Neuronal stem cell (in vitro differentiated cells): ENCODE measurements around the gene CPXM2.

ENCODE experiments used
- DNase-seq: peaks from one replicate; pipeline ENCODE4 v3.0.0-alpha.2; 2013; ENCODE audit warnings: low spot score
- H2AFZ ChIP-seq: one replicate; pipeline ENCODE4 v1.6.1; 2013; ENCODE audit warnings: mild to moderate bottlenecking, low read length, inconsistent platforms
- H2AK5ac ChIP-seq: 2 replicates; pipeline ENCODE4 v1.6.1; 2013; ENCODE audit warnings: low read depth, mild to moderate bottlenecking, inconsistent platforms, low read length, moderate library complexity, mixed read lengths
- H2BK120ac ChIP-seq: 2 replicates; pipeline ENCODE4 v1.6.1; 2013; ENCODE audit warnings: low read depth, mild to moderate bottlenecking, inconsistent platforms, low read length, moderate library complexity, mixed read lengths
- H2BK12ac ChIP-seq: one replicate; pipeline ENCODE4 v1.6.1; 2013; ENCODE audit warnings: low read length, inconsistent platforms
- H2BK15ac ChIP-seq: 2 replicates; pipeline ENCODE4 v1.6.1; 2013; ENCODE audit warnings: mild to moderate bottlenecking, low read length, inconsistent platforms, mixed read lengths
- H2BK5ac ChIP-seq: one replicate; pipeline ENCODE4 v1.6.1; 2013; ENCODE audit warnings: inconsistent platforms, mild to moderate bottlenecking, low read length, moderate library complexity
- H3K14ac ChIP-seq: one replicate; pipeline ENCODE4 v1.6.1; 2013; ENCODE audit warnings: low read length, inconsistent platforms
- H3K18ac ChIP-seq: 2 replicates; pipeline ENCODE4 v1.6.1; 2013; ENCODE audit warnings: low read length, inconsistent platforms
- H3K23ac ChIP-seq: 2 replicates; pipeline ENCODE4 v1.6.1; 2013; ENCODE audit warnings: low read depth, mild to moderate bottlenecking, mixed read lengths, low read length, inconsistent platforms; ENCODE audit not compliant: poor library complexity
- H3K27ac ChIP-seq: replicated peaks from 3 replicates; pipeline ENCODE4 v1.5.1; 2013; ENCODE audit warnings: low read length, inconsistent platforms
- H3K27me3 ChIP-seq, 3 experiments: 2 replicates each; pipeline ENCODE4 v1.6.1; 2013; ENCODE audit warnings: low read length in 3 of 3, mild to moderate bottlenecking in 2 of 3, inconsistent platforms in 1 of 3, low read depth in 1 of 3, mixed read lengths in 1 of 3, moderate library complexity in 1 of 3; ENCODE audit not compliant: control insufficient read depth in 3 of 3, insufficient read depth in 3 of 3
- H3K36me3 ChIP-seq, 2 donors: replicated peaks in 1 of 2; 2 replicates each; pipeline ENCODE4 v1.6.1; 2013; ENCODE audit warnings: low read length in 2 of 2; ENCODE audit not compliant: control insufficient read depth in 2 of 2, insufficient read depth in 2 of 2
- H3K4ac ChIP-seq: 2 replicates; pipeline ENCODE4 v1.6.1; 2013; ENCODE audit warnings: inconsistent platforms, mild to moderate bottlenecking, low read length, moderate library complexity
- H3K4me1 ChIP-seq, 2 donors: 1 replicate in 1 of 2; 2 replicates in 1 of 2; pipeline ENCODE4 v1.6.1; 2013; ENCODE audit warnings: low read length in 2 of 2, low read depth in 1 of 2; ENCODE audit not compliant: control insufficient read depth in 2 of 2, insufficient read depth in 1 of 2
- H3K4me2 ChIP-seq: one replicate; pipeline ENCODE4 v1.6.1; 2013; ENCODE audit warnings: mild to moderate bottlenecking, low read length, inconsistent platforms; ENCODE audit not compliant: insufficient read depth, poor library complexity, severe bottlenecking
- H3K4me3 ChIP-seq, 2 donors: 2 replicates each; pipeline ENCODE4 v1.5.1; 2013; ENCODE audit warnings: low read length in 2 of 2, mild to moderate bottlenecking in 2 of 2, inconsistent platforms in 1 of 2, moderate library complexity in 1 of 2
- H3K79me1 ChIP-seq: one replicate; pipeline ENCODE4 v1.6.1; 2013; ENCODE audit warnings: low read depth, mild to moderate bottlenecking, inconsistent platforms, low read length, moderate library complexity
- H3K9ac ChIP-seq: one replicate; pipeline ENCODE4 v1.6.1; 2013; ENCODE audit warnings: mild to moderate bottlenecking, low read depth, low read length, inconsistent platforms; ENCODE audit not compliant: poor library complexity
- H3K9me3 ChIP-seq, 2 donors: replicated peaks in 1 of 2; 2 replicates each; pipeline versions ENCODE3 to v1.6.1; 2013; ENCODE audit warnings: low read length in 2 of 2, mild to moderate bottlenecking in 2 of 2, inconsistent platforms in 1 of 2, low read depth in 1 of 2, mixed read lengths in 1 of 2, moderate library complexity in 1 of 2; ENCODE audit not compliant: control insufficient read depth in 2 of 2, insufficient read depth in 1 of 2
- H4K8ac ChIP-seq: one replicate; pipeline ENCODE4 v1.6.1; 2013; ENCODE audit warnings: low read depth, mild to moderate bottlenecking, inconsistent platforms, low read length, moderate library complexity
- H4K91ac ChIP-seq: one replicate; pipeline ENCODE4 v1.6.1; 2013; ENCODE audit warnings: low read length, low read depth, mild to moderate bottlenecking, inconsistent platforms; ENCODE audit not compliant: poor library complexity
- WGBS, 2 donors: extraction: QIAGEN DNeasy Blood & Tissue Kit; methylation state at CpG; one replicate each; pipeline ENCODE4 v1.1.7; 2013; ENCODE audit warnings: missing lambda C conversion rate in 2 of 2, mixed read lengths in 1 of 2; ENCODE audit not compliant: insufficient read length in 2 of 2, insufficient replicate concordance in 1 of 2; ENCODE audit errors: extremely low coverage in 2 of 2; 5-methylcytosine and 5-hydroxymethylcytosine counted together

Gene CPXM2

DNA sequence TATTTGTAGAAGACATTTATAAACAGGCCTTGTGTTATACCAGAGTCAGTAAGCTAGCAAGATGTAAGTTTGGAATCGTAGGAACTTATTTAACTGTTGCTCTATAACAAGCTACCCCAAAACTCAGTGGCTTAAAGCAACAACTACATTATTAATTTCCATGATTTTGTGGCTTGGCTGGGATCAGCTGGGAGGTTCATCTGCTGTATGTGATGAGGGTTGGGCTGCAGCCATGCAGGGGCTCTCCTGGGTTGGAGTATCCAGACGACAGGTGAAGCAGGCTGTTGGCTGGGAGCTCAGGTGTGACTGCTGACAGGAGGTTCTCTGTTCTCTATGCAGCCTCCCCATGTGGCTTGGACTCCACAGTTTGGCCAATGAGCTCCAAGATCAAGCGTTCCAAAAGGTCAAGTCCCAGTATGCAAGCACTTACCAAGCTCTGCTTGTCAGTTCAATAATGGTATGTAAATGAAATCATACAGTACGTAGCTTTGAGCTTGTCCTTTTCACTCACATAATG, 173.0 kb downstream of the CPXM2 start:
- no CpG with 5 or more reads among the region's 4 CpGs for WGBS, 2 donors
- no peak overlapping the region for H2AFZ ChIP-seq

DNA sequence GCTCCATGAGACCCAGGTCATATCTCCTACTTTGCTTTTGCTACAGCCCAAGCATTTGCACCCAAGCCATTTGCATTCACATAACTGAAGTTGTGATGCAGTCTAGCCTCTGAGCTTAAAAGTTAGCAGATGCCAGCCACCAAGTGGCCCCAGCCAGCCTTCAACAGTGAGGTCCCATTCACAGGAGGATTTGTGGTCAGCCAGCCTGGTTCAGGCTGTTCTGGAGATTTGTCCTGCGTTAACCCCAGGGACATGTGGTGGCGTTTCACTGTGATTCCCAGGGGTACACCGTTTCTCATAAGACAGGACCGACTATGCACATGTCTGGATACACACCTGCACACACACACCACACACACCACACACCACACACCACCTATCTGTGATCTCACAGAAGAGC, 174.3 kb downstream of the CPXM2 start:
- Histone ChIP-seq H3K36me3 (no peaks in the 10 kb centered on the region), H3K27ac (no peak overlapping the region), H3K23ac (no peak overlapping the region), H3K14ac (no peak overlapping the region), H3K4ac (no peak overlapping the region), H3K9ac (no peak overlapping the region), H2BK15ac (no peak overlapping the region), H3K18ac (peak overlapping the region; percentile 25), H2AFZ (no peak overlapping the region), H3K27me3 (no peaks in the 10 kb centered on the region), H3K4me1 (no peaks in the 10 kb centered on the region), H3K79me1 (no peaks in the 10 kb centered on the region), H4K91ac (no peak overlapping the region), H2BK5ac (no peak overlapping the region), H3K4me3 (no peak overlapping the region), H2BK12ac (no peak overlapping the region), H3K9me3 (peaks cover 0 to 3% of the 10 kb centered on the region in 2 donors), H3K4me2 (no peak overlapping the region), H4K8ac (no peak overlapping the region), H2AK5ac (no peak overlapping the region), H2BK120ac (no peak overlapping the region)
- no peak for DNase-seq
- no CpG with 5 or more reads among the region's 4 CpGs for WGBS, 2 donors

More for the DNA sequence above, 173.0 kb downstream of the CPXM2 start:
- Histone ChIP-seq H3K9ac (no peak overlapping the region), H3K18ac (no peak overlapping the region), H2BK12ac (no peak overlapping the region), H3K27ac (no peak overlapping the region), H3K9me3 (peaks cover 0 to 3% of the 10 kb centered on the region in 2 donors), H3K14ac (no peak overlapping the region), H3K23ac (no peak overlapping the region), H2BK15ac (no peak overlapping the region), H3K79me1 (no peaks in the 10 kb centered on the region), H3K27me3 (no peaks in the 10 kb centered on the region), H2BK120ac (no peak overlapping the region), H4K91ac (no peak overlapping the region), H3K4ac (no peak overlapping the region), H3K36me3 (no peaks in the 10 kb centered on the region), H3K4me2 (no peak overlapping the region), H2AK5ac (no peak overlapping the region), H3K4me3 (no peak overlapping the region), H4K8ac (no peak overlapping the region), H2BK5ac (no peak overlapping the region), H3K4me1 (no peaks in the 10 kb centered on the region)
- no peak for DNase-seq

DNA sequence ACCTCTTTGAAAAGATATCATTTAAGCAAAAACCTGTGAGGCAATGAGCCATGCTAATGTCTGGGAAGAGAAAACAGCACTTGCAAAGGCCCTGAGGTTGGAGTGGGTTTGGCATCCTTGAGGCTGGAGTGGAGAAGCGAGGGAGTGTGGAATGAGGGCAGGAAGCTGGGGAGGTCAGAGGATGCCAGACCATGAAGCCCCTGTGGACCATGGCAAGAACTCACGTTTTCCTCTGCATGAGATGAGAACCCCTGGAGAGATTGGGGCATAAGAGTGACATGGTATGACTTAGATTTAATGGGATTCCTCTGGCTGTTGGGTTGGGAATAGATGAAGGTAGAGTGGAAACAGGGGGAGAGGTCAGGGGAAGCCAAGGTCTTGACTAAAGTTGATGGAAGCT, 176.1 kb downstream of the CPXM2 start:
- no peak overlapping the region for H2AK5ac ChIP-seq
- H3K79me1 ChIP-seq = no peaks in the 10 kb centered on the region
- no peaks in the 10 kb centered on the region for H3K36me3 ChIP-seq
- H3K14ac ChIP-seq = no peak overlapping the region
- no peak overlapping the region for H2BK5ac ChIP-seq
- H3K18ac ChIP-seq = no peak overlapping the region
- no peak overlapping the region for H2BK15ac ChIP-seq
- H3K4me2 ChIP-seq = no peak overlapping the region
- no peak overlapping the region for H4K91ac ChIP-seq
- H2BK120ac ChIP-seq = no peak overlapping the region
- no peak overlapping the region for H2BK12ac ChIP-seq
- no peak overlapping the region for H3K27ac ChIP-seq
- DNase-seq = no peak
- H3K27me3 ChIP-seq = no peaks in the 10 kb centered on the region
- peaks cover 0 to 3% of the 10 kb centered on the region in 2 donors for H3K9me3 ChIP-seq
- H3K4me3 ChIP-seq = no peak overlapping the region
- no peak overlapping the region for H3K4ac ChIP-seq
- no peak overlapping the region for H4K8ac ChIP-seq
- H3K9ac ChIP-seq = no peak overlapping the region
- no CpG with 5 or more reads among the region's 2 CpGs for WGBS, 2 donors
- H2AFZ ChIP-seq = no peak overlapping the region
- H3K4me1 ChIP-seq = no peaks in the 10 kb centered on the region
- H3K23ac ChIP-seq = no peak overlapping the region

DNA sequence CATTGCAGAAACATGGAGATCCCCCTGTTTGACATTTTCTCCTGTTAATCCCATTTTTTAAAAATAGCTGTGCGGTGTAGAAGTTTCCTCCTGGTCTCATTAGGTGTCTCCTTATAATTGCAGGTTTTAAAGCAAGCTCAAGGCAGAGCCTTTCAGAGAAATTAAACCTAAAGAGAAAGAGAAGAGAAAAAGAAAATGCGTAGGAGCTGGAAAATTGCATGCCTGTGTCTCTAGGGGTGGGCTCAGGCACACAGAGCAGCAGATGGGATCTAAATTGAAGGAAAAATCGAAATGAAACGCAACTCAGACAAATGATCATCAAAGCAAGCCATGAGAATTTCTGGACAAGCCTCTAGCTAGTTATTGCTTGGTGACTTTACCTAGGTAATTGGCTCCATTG, 185.4 kb downstream of the CPXM2 start:
- no peak overlapping the region for H3K14ac ChIP-seq

More for the DNA sequence above, 185.4 kb downstream of the CPXM2 start:
- no peaks in the 10 kb centered on the region for H3K36me3 ChIP-seq
- no peak overlapping the region for H3K18ac ChIP-seq
- no peak overlapping the region for H2AFZ ChIP-seq
- H3K9me3 ChIP-seq = no peaks in the 10 kb centered on the region
- WGBS, 2 donors = no CpG with 5 or more reads among the region's 4 CpGs
- H2AK5ac ChIP-seq = no peak overlapping the region
- H3K4me3 ChIP-seq = no peak overlapping the region
- H3K4ac ChIP-seq = no peak overlapping the region
- no peak overlapping the region for H2BK15ac ChIP-seq
- H3K9ac ChIP-seq = no peak overlapping the region
- no peaks in the 10 kb centered on the region for H3K27me3 ChIP-seq
- H3K4me2 ChIP-seq = no peak overlapping the region
- no peak overlapping the region for H4K8ac ChIP-seq
- H2BK12ac ChIP-seq = no peak overlapping the region
- no peaks in the 10 kb centered on the region for H3K4me1 ChIP-seq
- no peak overlapping the region for H2BK5ac ChIP-seq
- no peaks in the 10 kb centered on the region for H3K79me1 ChIP-seq
- H4K91ac ChIP-seq = no peak overlapping the region
- no peak overlapping the region for H3K27ac ChIP-seq
- H3K23ac ChIP-seq = no peak overlapping the region
- H2BK120ac ChIP-seq = no peak overlapping the region
- no peak for DNase-seq
